ENCODE results near the gene RPS8. TPM values are rescaled to one million over a fixed set of nuclear protein-coding genes. Genes with fewer than 3 reads are reported as not detected.
A peak's percentile ranks its signal among the peaks of the same experiment; 100 is the strongest.
"Not testable (repeated sequence)": the region's sequence is repeated elsewhere in the genome, so short reads cannot be mapped to it uniquely, and the experiment has no call there.

RPS8 gene
- total RNA-seq, 1 donor from 2014 or later, result 3,767 TPM

- ATAC-seq (ENCODE audit: low read depth), result no peak
- Mint-ChIP-seq H3K27me3 (no peaks in the 10 kb centered on the region), H3K4me1 (peaks cover 24% of the 10 kb centered on the region), H3K36me3 (ENCODE audit: low read depth) (peaks cover 5% of the 10 kb centered on the region), H3K4me3 (no peak overlapping the region), H3K9me3 (no peaks in the 10 kb centered on the region), H3K27ac (no peak overlapping the region)
- DNase-seq, result no peak
- intact Hi-C loops (cut with micrococcal nuclease), result no loop called here
- ChIA-PET POLR2A (interaction anchor here (1.3 to 8.3 kb wide), 3 partner anchors 14 to 73 kb away, joined by 3 to 149 read pairs (median 25); partner anchors contain the start of gene RPS8), CTCF (interaction anchor here (1.2 kb wide), 1 partner anchor 14 kb away, joined by 3 read pairs; no protein-coding TSS in a partner anchor)
- TF ChIP-seq CTCF (IDR thresholded peaks at IDR 0.05), result no peak
Observed at GRCh38 chr1:44735992-44736391, 39.3 kb upstream of the RPS8 start.

- ATAC-seq (ENCODE audit: low read depth); DNase-seq: not testable (repeated sequence)
Observed at GRCh38 chr1:44738953-44739306, 36.4 kb upstream of the RPS8 start.

DNA sequence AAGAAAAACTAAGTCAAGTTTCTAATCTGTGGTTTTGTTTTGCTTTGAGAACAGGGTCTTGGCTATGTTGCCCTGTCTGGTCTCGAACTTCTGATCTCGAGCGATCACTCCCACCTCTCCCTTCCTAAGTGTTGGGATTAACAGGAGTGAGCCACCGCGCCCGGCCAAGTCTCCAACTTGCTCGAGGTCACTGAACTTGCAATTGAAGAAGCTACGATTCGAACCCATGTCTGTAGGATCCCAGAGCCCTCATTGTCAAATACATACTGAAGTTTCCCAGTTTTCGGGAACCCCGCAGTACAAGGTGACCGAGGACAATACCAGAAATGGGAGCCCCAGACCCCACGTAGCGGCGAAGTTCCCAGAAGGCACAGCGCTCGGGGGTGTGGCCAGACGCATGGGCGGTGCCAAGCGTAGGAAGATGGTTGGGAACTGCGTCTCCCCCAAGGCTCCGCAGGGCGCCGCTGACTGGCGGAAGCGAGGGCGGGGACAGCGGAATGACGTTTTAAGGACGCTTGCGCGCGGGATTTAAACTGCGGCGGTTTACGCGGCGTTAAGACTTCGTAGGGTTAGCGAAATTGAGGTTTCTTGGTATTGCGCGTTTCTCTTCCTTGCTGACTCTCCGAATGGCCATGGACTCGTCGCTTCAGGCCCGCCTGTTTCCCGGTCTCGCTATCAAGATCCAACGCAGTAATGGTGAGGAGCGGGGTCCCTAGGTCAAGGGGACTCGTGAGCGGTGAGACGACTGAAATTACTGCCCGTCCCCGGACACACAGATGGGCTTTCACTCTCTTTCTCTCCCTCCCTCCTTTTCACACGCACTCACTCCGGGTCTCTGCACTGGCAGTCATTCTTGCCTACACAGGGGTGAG, 35.8 kb upstream of the RPS8 start, which contains the start of gene KIF2C:
TSS of gene KIF2C (plus strand) at position 531 of the 872 bp plus-strand sequence. CDS start at position 627, 96 bp downstream.
- CTCF ChIA-PET, result no interaction called here
- peak; percentile 100 for ATAC-seq (ENCODE audit: low read depth)
- no peak for TF ChIP-seq CTCF (IDR thresholded peaks at IDR 0.05)
- peak within 1 kb of the TSS; percentile 90 for H3K27ac Mint-ChIP-seq
- no peaks in the 10 kb centered on the region for H3K9me3 Mint-ChIP-seq
- H3K4me1 Mint-ChIP-seq, result peaks cover 15% of the 10 kb centered on the region
- intact Hi-C loops (cut with micrococcal nuclease), result loop anchor here (1.0 to 2.0 kb wide), 4 partner anchors 8 to 65 kb away; partner anchors contain the start of genes ARMH1, RNU5D-1, RPS8 and TMEM53
- DNase-seq, result peak; percentile 94
- POLR2A ChIA-PET, result interaction anchor here (0.7 to 3.4 kb wide), 6 partner anchors 9 to 777 kb away, joined by 3 to 21 read pairs (median 7); partner anchors contain the start of genes RNU5D-1 and RPS8
- peaks cover 5% of the 10 kb centered on the region for H3K36me3 Mint-ChIP-seq (ENCODE audit: low read depth)
- no peaks in the 10 kb centered on the region for H3K27me3 Mint-ChIP-seq
- H3K4me3 Mint-ChIP-seq, result peak within 1 kb of the TSS; percentile 93

More at GRCh38 chr1:44738953-44739306, 36.4 kb upstream of the RPS8 start:
- H3K36me3 Mint-ChIP-seq (ENCODE audit: low read depth); CTCF ChIA-PET; H3K27me3 Mint-ChIP-seq; H3K9me3 Mint-ChIP-seq: not testable (repeated sequence)
- POLR2A ChIA-PET, result interaction anchor here (0.7 to 3.4 kb wide), 4 partner anchors 8 to 777 kb away, joined by 3 to 21 read pairs (median 16); partner anchors contain the start of genes RNU5D-1 and RPS8
- Mint-ChIP-seq H3K4me3 (peak overlapping the region; percentile 93), H3K4me1 (peaks cover 15% of the 10 kb centered on the region), H3K27ac (peak overlapping the region; percentile 90)
- intact Hi-C loops (cut with micrococcal nuclease), result loop anchor here (1.0 to 2.0 kb wide), 4 partner anchors 8 to 64 kb away; partner anchors contain the start of genes ARMH1, RNU5D-1, RPS8 and TMEM53

GRCh38 chr1:44740179-44740617, 35.1 kb upstream of the RPS8 start:
- no peaks in the 10 kb centered on the region for H3K27me3 Mint-ChIP-seq
- TF ChIP-seq CTCF (IDR thresholded peaks at IDR 0.05), result no peak
- POLR2A ChIA-PET, result interaction anchor here (0.6 to 3.4 kb wide), 8 partner anchors 9 to 35 kb away, joined by 3 to 21 read pairs (median 6); partner anchors contain the start of genes RNU5D-1 and RPS8
- peaks cover 15% of the 10 kb centered on the region for H3K4me1 Mint-ChIP-seq
- peaks cover 5% of the 10 kb centered on the region for H3K36me3 Mint-ChIP-seq (ENCODE audit: low read depth)
- CTCF ChIA-PET, result no interaction called here
- DNase-seq (no peak), ATAC-seq (ENCODE audit: low read depth) (no peak)
- no peaks in the 10 kb centered on the region for H3K9me3 Mint-ChIP-seq
- H3K4me3 Mint-ChIP-seq, result peak overlapping the region; percentile 93
- intact Hi-C loops (cut with micrococcal nuclease), result no loop called here
- H3K27ac Mint-ChIP-seq, result no peak overlapping the region

- TF ChIP-seq CTCF (IDR thresholded peaks at IDR 0.05), result no peak
- peaks cover 15% of the 10 kb centered on the region for H3K4me1 Mint-ChIP-seq
- POLR2A ChIA-PET, result interaction anchor here (0.9 to 1.5 kb wide), 6 partner anchors 10 to 32 kb away, joined by 3 to 7 read pairs (median 4); partner anchors contain the start of genes RNU5D-1 and RPS8
- DNase-seq (no peak), ATAC-seq (ENCODE audit: low read depth) (no peak)
- H3K9me3 Mint-ChIP-seq, result no peaks in the 10 kb centered on the region
- no peak overlapping the region for H3K4me3 Mint-ChIP-seq
- intact Hi-C loops (cut with micrococcal nuclease), result no loop called here
- H3K27me3 Mint-ChIP-seq, result no peaks in the 10 kb centered on the region
- no peak overlapping the region for H3K27ac Mint-ChIP-seq
- peaks cover 5% of the 10 kb centered on the region for H3K36me3 Mint-ChIP-seq (ENCODE audit: low read depth)
- CTCF ChIA-PET, result no interaction called here
Observed at GRCh38 chr1:44743211-44743610, 32.1 kb upstream of the RPS8 start.
